ENCODE data around the gene TSPO.

The TSPO gene

DNA sequence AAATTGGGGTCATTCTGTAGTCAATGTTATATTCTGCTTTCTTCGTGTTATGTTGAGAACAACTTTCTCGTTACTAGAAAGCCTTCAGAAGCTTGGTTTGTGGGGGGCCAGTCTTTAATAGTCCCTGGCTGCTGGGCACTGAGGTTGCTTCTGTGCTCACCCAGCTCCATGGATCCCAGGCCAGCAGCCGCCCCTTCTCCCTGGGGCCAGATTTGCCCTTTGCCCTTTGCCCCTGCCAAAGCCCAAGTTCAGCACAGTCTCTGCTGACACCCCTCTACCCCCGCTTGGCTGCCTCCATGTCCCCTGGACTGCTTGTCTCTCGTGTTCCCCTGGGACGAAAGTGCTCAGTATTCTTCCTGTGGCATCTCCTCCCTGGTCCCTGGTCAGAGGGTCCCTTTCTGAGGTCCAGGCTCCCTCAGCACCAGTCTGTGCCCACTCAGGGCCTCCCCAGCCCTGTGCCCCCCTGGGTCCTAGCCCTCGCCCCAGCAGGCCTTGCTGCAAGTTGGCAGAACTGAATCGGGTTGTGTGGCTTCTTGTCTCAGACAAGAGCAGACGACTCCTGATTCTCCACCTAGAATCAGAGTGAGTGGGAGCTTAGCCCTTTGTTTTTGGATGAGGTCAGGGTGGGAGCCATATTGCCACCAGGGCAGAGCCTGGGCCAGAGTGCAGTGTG lies 6.7 kb downstream of the TSPO start:
- ChIA-PET POLR2A (no interaction called here), CTCF (interaction anchor here (1.2 kb wide), 1 partner anchor 12 kb away, joined by 3 read pairs; no protein-coding TSS in a partner anchor)
- DNase-seq (ENCODE audit: extremely low spot score), result no peak
- no peak for TF ChIP-seq CTCF (IDR thresholded peaks at IDR 0.05; ENCODE audit: control extremely low read depth, extremely low read depth, low read depth, missing control alignments)

- TF ChIP-seq CTCF (IDR thresholded peaks at IDR 0.05; ENCODE audit: control extremely low read depth, extremely low read depth, low read depth, missing control alignments), result no peak
- no peak for DNase-seq (ENCODE audit: extremely low spot score)
- POLR2A ChIA-PET, result no interaction called here
- CTCF ChIA-PET, result interaction anchor here (1.2 kb wide), 1 partner anchor 13 kb away, joined by 3 read pairs; no protein-coding TSS in a partner anchor
Measured at GRCh38 chr22:43158778-43159483, 7.6 kb downstream of the TSPO start.

GRCh38 chr22:43159484-43160178 lies 8.3 kb downstream of the TSPO start:
- POLR2A ChIA-PET, result no interaction called here
- TF ChIP-seq CTCF (IDR thresholded peaks at IDR 0.05; ENCODE audit: control extremely low read depth, extremely low read depth, low read depth, missing control alignments), result no peak
- no peak for DNase-seq (ENCODE audit: extremely low spot score)
- CTCF ChIA-PET, result interaction anchor here (1.2 kb wide), 1 partner anchor 13 kb away, joined by 3 read pairs; no protein-coding TSS in a partner anchor

DNA sequence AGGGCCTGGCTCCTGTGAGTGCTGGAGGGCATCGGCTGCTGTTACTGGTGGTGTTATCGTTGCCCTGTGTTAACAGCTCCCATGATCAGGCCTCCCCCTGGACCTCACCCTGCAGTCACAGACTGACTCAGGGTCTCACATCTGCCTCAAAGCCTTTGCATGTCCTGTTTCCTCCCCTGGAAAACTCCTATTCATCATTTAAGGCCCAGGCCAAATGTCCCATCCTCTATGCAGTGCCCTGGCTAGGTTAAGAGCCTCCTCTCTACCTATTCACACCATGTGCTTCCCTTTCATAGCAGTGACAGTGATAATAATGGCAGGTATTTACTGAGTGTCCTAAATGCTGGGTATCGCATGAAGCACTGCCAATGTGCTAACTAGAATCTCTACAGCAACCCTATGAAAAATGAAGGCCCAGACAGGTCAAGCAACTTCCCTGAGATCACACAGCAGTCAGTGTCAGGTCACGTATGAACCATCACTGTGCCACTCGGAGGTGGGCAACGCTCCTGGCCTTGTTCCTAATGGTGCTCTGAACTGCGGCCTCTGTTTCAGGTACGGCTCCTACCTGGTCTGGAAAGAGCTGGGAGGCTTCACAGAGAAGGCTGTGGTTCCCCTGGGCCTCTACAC lies 9.3 kb downstream of the TSPO start:
- TF ChIP-seq CTCF (IDR thresholded peaks at IDR 0.05; ENCODE audit: control extremely low read depth, extremely low read depth, low read depth, missing control alignments), result no peak
- ChIA-PET POLR2A (no interaction called here), CTCF (no interaction called here)
- DNase-seq (ENCODE audit: extremely low spot score), result no peak

- DNase-seq (ENCODE audit: extremely low spot score), result no peak
- no peak for TF ChIP-seq CTCF (IDR thresholded peaks at IDR 0.05; ENCODE audit: control extremely low read depth, extremely low read depth, low read depth, missing control alignments)
- POLR2A ChIA-PET, result no interaction called here
- CTCF ChIA-PET, result interaction anchor here (1.0 kb wide), 1 partner anchor 31 kb away, joined by 3 read pairs; no protein-coding TSS in a partner anchor
Measured at GRCh38 chr22:43162412-43163150, 11.2 kb downstream of the TSPO start.
